Gastroesophageal sphincter (tissue), 3 donors: ENCODE results near the gene RAB24.

ENCODE experiments used
- POLR2A ChIP-seq, 2 donors: fragments of 450-650 bp; IDR thresholded peaks; one replicate each; pipeline ENCODE4 v1.6.1; 2017; ENCODE audit warnings: antibody characterized with exemption in 2 of 2, mild to moderate bottlenecking in 2 of 2, moderate library complexity in 1 of 2
- TF ChIP-seq, protein P1 (sequence below), 4 experiments: fragments of 200-600 bp in 2 of 4; fragments of 450-650 bp in 2 of 4; sonication (generic) in 1 of 4; IDR thresholded peaks; one replicate each; pipeline ENCODE4 v1.5.1; 2017 to 2019; ENCODE audit warnings: antibody characterized with exemption in 4 of 4, mild to moderate bottlenecking in 2 of 4, moderate library complexity in 2 of 4

DNA sequence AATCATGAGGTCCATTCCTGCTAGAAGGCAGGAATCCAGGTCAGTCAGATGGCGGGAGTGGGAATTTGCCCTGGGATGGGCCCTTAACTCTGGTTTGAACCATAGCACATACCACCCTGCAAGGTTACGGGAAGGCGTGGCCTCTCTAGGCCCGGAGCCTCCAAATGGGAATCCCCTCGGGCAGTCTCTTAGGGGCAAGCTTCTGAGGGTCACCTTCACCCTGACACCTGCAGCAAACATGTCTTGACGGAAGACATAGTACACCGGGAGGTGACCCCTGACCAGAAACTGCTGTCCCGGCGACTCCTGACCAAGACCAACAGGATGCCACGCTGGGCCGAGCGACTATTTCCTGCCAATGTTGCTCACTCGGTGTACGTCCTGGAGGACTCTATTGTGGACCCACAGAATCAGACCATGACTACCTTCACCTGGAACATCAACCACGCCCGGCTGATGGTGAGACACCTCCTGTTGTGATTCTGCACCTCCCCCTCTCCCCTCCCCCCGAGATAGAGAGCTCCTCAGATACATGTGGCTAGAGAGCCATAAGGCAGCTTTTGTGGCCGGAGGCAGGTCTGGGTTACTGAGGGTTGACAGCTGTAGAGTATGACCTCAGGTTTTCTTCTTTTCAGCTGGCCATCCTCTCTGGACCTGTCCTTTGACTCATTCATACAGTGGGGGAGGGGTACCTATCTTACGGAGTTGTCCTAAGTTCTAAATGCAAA, 1.0 kb upstream of the RAB24 start:
- TF ChIP-seq, protein P1, sequence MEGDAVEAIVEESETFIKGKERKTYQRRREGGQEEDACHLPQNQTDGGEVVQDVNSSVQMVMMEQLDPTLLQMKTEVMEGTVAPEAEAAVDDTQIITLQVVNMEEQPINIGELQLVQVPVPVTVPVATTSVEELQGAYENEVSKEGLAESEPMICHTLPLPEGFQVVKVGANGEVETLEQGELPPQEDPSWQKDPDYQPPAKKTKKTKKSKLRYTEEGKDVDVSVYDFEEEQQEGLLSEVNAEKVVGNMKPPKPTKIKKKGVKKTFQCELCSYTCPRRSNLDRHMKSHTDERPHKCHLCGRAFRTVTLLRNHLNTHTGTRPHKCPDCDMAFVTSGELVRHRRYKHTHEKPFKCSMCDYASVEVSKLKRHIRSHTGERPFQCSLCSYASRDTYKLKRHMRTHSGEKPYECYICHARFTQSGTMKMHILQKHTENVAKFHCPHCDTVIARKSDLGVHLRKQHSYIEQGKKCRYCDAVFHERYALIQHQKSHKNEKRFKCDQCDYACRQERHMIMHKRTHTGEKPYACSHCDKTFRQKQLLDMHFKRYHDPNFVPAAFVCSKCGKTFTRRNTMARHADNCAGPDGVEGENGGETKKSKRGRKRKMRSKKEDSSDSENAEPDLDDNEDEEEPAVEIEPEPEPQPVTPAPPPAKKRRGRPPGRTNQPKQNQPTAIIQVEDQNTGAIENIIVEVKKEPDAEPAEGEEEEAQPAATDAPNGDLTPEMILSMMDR (IDR thresholded peaks at IDR 0.05): no peak
- no peak for TF ChIP-seq POLR2A (IDR thresholded peaks at IDR 0.05)
